RPMI8226 (cell line): ENCODE data around the gene SNRPD2.
"Not testable (repeated sequence)": the region's sequence is repeated elsewhere in the genome, so short reads cannot be mapped to it uniquely, and the experiment has no call there.

Experiments used
- DNase-seq: peaks from one replicate; pipeline ENCODE4 v3.0.0-alpha.2; 2015

The SNRPD2 gene

DNA sequence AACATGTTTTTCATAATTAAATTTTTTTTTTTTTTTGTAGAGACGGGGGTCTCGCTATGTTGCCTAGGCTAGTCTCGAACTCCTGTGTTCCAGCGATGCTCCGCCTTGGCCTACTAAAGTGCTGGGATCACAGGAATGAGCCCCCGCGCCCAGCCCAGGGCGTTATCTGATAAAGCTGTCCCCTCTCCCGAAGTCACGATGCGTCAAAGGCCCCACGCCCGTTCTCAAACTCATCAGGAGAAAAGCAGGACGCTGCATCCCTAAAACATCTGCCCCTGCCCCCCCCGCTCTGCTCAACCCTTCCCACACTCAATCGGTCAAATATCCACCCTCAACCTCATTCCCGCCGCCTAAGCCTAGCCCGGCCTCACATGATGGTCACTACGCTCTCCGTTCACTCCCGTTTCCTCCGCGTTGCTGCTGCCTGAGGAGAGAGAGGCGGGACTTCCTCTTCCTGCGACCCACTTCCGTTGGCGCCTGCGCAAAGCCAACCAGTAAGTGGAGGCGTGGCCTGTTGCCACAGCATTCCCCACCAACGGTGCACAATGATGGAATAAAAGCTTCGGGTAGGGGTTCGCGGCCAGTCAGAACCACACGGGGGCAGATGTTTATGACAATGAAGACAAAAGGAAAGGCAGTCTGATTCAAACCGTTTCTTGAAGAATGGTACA, at the start of gene SNRPD2:
Gene SNRPD2, minus strand, starts transcription at position 438 of the 671 bp plus-strand sequence. Its CDS starts 65 bp downstream, at position 373.
- peak; percentile 93 for DNase-seq

DNA sequence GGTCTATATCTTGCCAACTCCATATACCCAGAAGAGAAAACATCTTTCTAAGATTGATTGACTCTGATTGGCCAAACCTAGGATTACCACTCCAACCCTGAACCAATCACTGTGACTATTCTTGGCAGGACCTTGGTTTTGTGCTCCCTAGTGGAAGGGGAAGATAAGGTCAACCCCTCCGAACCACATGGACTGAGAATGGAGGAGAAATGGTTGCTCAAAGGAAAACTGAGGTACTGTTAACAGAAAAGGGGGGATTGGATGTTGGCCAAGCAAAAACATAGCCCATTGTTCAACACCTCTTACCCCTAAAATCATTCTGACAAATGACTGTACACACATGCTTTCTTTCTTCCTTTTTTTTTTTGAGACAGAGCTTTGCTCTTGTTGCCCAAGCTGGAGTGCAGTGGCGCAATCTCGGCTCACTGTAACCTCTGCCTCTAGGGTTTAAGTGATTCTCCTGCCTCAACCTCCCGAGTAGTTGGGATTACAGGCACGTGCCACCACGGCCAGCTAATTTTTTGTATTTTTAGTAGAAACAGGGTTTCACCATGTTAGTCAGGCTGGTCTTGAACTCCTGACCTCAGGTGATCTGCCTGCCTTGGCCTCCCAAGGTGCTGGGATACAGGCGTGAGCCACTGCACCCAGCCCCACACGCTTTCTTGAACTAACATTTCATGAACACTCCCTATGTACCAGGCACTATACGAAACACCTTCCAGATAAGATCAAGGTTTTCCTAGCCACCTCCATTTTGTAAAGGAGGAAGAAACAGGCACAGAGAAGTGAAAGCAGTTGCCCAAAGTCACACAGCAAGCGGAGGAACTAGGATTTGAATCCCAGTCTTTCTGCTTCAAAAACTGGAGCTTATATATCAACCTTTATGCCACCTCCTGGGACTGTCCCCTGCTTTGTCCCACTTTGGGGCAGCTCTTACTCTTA, 48.0 kb upstream of the SNRPD2 start:
- peak; percentile 10 for DNase-seq

DNA sequence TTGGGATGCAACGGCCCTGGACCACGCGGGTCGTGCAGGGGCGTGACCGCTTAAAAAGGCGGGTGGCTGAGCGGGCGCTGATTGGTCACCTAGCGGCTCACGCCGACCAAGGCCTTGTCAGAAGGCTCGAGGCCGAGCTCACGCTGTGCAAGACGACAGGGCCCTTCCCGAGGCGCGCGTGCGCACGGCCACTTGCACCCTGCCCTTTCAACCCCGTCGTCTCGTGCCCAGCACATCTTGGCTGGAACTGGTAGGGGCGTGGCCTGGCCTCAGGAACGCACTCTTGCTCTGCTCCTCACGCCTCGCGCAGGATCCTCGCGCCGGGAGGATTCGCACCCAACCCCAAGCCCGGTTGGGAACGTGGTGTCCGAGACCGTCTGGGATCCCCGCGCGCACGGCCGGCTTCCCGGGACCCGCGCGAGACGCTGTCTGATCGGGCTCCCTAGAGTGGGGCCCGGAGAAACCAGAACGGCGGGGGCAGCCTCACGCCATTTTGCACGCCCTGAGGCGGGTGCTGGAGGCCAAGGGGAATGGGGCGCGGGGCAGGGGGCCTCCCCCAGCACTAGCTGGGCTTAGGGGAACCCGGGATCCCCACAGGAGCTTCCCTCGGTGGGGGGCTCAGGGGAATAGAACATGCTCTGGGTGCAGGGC, 41.5 kb upstream of the SNRPD2 start, which contains the start of gene MEIOSIN:
Gene MEIOSIN, plus strand, starts transcription at position 280 of the 651 bp plus-strand sequence. CDS start 1,938 bp downstream, outside the sequence.
- no peak for DNase-seq

DNA sequence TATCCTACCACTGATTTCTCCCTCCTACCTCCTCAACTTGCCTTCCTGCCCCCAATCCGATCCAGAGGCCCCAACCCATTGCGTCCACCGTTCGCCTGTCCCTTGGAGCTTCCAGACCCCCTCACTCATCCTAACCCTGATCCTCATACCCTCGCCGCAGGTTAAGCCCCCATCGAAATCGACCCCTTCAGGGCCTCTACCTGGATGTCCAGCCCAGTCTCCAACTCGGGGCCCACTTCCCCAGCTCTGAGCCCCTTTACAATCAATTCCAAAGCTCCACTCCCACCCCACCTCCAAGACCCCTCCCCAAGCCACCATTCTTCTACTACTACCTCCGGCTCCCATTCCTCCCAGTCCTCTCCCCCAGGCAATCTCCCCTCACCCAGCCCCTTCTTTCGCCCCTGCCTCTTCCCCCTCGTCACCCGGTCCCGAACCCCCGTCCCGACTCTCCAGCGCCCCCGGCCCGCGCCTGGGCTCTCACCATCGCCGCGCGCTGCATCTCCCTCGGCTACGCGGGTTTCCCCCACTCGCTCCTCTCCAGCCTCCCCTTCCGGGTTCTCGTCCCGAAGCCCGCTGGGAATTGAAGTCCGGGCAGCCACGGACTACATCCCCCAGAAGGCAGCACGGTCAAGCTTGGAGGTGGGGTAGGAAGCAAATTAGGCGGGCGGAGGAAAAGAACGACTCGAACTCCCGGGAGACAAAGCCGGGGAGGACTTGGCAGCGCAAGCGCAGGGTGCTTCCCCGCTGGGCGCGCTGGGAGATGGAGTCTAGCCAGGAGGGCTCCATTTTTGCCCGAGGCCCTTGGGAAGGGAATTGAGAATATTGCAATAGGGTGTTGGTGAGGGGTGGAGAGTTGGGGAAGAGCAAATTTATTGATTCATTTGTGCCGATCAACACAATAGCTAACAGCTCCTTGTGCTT, 38.9 kb upstream of the SNRPD2 start, which contains the start of gene FBXO46:
Gene FBXO46, minus strand, starts transcription at position 529 of the 921 bp plus-strand sequence. CDS start 17,401 bp downstream, outside the sequence.
- DNase-seq = peak; percentile 94

DNA sequence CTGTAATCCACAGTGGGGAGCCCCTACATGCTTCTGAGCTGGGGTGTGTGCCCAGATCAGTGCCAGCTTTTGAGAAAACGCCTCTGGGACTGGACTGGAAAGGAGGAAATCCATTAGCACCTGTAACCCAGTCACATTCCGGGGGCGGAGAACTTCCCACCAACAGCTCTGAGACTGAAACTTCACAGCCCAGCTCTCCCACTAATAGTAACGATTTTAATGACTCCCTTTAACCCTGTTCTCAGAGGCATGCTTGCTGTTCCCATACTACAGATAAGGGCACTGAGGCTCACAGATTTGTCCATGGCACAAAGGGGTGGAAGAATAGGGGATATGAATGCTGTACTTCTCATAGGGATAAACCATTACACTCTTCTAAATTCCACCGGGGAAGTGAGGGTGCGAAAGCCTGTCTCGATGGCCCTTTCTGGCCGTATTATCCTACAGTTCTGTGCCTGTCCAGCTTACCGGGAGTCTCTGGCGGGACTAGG, 38.1 kb upstream of the SNRPD2 start:
- DNase-seq = peak; percentile 13

DNA sequence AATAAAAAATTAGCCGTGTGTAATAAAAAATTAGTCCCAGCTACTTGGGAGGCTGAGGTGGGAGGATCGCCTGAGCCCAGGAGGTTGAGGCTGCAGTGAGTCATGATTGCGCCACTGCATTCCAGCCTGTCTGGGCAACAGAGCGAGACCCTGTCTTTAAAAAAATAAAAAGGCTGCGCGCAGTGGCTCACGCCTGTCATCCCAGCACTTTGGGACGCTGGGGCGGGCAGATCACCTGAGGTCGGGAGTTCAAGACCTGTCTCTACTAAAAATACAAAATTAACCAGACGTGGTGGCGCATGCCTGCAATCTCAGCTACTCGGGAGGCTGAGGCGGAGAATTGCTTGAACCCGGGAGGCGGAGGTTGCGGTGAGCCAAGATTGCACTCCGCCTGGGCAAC, 36.9 kb upstream of the SNRPD2 start:
- not testable (repeated sequence) for DNase-seq

DNA sequence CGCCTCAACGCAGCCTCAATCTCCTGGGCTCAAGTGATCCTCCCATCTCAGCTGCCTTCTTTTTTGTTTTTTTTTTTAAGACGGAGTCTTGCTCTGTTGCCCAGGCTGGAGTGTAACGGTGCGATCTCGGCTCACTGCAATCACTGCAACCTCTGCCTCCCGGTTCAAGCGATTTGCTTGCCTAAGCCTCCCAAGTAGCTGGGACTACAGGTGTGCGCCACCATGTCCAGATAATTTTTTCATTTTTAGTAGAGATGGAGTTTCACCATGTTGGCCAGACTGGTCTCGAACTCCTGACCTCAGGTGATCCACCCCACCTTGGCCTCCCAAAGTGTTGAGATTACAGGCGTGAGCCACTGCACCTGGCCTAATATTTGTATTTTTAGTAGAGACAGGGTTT, 28.3 kb upstream of the SNRPD2 start:
- not testable (repeated sequence) for DNase-seq

DNA sequence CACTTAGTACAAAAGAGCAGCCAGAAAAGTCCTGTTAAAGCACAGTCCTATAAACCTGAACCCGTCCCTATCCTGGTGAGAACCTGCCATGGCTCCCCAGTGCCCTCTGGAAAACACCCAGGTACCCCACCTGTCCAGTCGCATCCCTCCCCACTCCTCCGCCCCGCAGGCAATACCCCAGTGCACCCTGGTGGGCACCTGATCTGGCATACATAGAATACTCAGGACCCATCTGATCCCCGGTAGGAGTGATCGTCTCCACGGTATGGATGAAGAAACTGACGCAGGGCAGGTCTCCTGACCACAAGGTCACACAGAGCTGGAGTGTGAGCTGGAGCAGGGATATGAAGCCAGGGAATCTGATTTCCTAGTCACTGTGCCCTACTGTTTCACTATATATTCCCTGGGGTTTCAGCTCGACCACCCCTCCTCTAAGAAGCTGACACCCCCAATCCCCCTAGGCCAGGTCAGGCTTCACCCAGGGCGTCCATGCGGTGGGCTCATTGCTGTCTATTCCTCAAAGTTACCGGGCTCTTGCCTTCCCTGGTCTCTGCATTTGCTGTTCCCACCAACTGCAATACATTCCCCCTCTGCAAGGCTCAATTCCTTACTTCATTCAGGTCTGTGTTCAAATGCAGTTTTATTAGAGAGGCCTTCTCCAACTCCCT, 26.4 kb upstream of the SNRPD2 start:
- DNase-seq = no peak

DNA sequence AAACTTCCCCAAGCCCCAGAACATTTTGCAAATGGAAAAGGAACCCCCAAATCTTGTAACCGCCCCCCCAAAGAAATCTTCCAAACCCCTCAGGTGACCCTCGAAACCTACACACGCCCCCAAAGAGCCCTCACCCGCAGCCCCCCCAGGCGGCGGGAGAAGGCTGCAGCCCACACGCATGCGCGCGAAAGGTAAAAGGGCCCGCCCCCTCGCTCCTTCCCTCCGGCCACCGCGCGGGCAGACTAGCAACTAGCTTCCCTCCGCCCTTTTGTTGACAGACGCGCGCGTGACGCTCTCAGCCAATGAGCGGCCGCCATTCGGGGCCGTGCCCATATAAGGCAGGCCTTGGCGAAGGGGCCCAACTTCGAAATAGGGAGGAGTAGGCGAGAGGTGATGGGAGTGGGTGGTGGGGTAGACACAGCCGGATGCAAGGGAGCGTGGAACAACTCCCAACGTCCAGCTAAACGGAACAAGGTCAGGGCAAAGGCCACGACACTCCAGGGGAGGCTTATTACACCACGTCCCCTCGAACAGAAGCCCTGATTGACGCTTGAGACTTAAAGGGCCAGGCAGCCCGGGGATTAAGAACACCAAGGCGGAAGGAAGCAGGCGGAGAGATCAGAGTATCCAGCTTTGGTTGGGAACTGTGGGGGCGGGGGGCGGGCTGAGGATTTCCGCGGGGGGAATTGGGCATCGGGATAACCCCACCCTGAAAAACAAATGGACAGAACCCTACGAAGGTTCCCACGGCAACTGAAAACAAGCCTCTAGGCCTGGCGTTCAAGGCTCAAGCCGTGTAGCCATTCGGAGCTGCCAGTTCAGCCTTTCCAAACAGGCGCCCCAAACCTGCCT, 25.6 kb upstream of the SNRPD2 start:
- DNase-seq = peak; percentile 98

DNA sequence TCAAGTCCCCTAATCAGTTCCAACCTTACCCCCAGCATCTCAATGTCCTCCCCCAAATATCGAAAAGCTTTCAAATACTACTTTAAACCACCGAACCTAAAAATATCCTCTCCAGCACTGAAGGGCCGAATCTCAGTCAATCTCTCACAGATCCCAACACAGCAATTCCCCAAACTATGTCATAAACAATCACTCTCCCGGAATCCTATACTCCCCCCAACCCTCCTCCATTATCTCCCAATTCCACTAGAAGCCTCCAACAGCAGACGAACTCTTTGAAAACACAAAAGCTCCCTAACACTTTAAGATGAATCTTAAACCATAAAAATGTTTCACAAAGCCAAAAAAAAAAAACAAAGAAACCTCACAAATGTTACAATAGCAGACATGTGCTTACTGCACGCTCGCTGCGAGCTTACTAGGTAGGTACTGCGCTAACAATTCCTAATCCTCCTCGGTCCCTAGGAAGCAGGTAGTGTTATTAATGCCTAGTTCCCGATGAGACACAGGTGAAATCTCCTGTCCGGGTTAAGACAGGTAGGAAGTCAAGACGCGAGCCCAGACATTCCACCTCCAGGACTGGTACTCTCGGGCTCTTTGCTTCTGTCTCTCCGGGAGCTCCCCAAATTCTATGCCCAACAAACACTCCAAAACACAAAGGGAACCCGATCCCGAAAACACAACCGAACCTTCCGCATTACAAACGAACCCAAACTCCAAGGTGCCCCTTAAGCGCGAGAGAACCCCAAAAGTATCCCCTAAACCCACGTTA, 24.8 kb upstream of the SNRPD2 start:
- peak; percentile 28 for DNase-seq

DNA sequence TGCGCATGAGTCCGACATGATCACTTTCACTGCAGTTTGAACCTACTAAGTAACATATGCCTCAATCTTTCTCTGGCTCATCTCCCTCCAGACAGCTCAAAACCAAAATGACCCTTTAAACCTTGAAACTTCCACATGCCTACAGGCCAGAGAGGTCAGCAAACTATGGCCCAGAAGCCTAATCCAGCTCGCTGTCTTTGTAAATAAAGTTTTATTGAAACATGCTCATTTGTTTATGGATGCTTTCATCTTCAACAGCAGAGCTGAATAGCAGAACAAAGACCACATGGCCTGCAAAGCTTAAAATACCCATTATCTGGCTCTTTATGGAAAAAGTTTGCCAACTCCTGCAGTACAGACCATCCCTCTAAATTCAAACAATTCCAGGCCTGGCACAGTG, 23.4 kb upstream of the SNRPD2 start:
- DNase-seq = no peak

DNA sequence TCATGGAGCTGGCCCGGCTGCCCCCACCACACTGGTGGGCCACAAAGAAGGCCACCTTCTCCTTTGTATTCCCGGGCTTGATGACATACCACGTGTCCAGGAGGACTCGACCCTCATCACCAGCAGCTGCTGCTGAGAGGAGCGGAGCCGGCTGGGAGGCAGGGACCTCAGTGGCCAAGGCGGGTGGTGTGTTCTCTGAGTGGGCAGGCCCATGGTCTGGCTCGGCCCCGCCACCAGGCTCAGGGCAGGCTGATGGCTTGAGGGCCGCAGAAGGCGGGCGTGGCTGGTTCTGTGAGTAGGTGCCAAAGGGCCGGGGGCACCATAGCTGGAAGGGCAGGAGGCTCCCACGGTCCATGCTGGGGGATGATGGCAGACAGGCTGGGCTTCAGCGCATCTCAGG, 21.4 kb upstream of the SNRPD2 start:
- DNase-seq = no peak

DNA sequence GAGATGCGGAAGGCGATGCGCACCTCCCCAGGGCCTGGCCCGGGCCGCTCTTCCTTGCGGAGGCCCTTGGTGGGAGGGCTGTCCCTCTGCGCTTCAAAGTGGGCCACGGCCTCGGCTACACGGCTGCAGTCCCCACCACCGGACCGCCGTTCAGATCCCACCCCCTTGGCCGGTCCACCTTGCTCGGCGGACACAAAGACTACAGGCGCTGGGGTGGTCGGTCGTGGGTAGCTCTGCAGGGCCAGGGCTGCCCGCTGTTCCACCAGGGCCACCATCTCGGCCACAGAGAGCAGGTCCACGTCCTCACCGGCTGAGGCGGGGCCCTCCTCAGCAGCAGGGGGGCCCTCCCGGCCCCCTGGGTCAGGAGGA, 20.9 kb upstream of the SNRPD2 start:
- DNase-seq = no peak

DNA sequence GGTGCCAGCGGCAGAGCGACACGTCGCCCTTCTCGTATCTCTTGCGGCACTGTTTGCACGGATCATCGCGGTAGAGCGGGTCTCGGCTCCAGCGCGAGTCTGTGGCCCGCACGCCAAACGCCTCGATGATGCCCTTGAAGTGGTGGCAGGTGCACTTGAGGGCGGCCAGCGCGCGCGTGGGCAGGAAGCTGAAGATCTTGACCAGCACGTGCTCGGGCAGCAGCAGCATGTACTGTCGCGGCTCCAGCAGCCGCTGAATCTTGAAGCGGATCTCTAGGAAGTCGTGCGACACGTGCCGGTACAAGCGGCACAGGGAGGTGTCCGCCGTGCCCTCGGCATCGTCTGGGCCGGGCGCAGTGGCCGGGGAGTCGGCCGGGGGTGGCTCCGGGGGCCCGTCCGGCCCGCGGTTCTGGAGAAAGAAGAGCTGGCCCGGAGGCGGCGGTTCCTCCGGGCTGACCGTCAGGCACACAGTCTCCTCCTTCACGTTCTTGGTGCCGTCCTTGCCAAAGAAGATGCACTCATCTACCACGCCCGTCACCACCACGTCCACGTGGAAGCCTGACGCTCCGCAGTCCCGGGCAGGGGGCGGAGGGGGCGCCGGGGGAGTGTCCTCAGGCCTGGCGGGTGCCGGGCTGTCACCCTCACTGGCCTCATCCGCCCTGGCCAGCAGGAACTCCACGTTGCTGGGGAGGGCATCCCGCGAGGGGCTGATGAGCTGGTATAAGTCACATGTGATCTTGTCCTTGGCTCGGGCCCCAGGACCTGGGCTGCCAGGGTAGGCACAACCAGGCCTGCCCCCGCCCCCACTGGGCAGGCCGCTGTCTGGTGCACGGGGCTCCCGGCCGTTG, 20.3 kb upstream of the SNRPD2 start:
- no peak for DNase-seq

DNA sequence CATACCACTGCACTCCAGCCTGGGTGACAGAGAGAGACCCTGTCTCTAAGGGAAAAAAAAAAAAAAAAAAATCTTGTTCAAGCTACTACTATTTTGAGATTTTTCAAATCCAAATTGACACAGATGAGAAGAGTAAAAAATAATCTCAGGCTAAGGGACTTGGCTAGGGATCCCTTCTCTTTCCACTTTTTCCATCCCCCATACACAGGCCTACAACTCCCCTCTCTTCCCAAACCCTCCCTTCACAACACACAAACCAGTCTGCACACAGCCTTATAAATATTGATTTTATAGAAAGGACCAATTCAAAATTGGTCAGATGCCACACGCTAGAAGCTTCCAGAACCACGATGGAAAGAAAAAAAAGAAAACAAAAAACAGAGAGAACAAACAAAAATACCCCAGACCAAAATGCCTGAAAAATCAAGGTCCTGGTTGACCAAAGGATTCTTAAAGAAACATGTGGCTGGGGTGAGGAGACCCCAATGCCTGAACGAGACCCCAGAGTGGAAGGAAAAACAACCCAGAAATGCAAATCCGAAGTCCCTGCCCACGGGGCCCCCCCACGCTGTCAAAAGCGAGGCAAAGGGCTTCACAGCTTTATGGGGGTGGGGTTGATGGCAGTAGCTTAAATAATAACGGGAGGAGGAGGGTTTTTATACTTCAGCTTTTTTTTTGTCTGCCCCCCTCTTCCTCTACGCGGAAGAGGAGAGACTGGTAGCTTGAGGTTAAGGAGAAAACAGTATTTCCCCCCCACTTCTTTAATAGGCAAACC, 18.8 kb upstream of the SNRPD2 start:
- DNase-seq = no peak

DNA sequence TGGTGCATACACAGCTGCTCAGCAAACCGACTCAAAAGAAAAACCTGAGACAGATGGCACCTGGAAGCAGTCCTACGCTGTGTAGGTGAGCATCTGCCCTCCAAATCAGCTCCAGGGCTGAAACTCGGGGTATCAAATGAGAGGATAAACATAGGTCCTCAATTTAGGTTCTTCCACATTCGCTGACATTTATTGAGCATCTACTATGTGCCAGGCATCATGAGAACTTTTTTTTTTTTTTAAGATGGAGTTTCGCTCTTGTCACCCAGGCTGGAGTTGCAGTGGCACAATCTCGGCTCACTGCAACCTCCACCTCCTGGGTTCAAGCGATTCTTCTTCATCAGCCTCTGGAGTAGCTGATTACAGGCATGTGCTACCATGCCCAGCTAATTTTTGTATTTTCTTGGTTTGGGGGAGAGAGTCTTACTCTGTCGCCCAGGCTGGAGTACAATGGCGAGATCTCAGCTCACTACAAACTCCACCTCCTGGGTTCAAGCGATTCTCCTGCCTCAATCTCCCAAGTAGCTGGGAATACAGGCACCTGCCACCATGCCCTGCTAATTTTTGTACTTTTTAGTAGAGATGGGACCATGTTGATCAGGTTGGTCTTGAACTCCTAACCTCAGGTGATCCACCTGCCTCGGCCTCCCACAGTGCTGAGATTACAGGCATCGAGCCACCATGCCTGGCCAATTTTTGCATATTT, 14.1 kb upstream of the SNRPD2 start:
- no peak for DNase-seq

DNA sequence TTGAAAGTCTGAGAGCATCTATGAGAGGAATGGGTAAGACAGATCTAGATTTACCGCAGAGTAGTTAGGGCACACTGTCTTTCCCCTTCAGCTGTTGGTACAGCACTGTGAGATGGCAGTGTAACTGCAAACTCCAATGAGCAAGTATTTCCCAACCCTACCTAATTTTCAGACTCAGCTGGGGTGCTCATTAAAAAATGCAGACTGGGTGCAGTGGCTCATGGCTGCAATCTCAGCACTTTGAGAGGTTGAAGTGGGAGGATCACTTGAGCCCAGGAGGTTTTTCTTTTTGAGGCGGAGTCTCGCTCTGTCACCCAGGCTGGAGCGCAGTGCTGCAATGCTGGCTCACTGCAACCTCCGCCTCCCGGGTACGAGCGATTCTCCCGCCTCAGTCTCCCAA, 13.4 kb upstream of the SNRPD2 start:
- peak; percentile 23 for DNase-seq
